ENCODE results near the gene TCP10L.

DNA sequence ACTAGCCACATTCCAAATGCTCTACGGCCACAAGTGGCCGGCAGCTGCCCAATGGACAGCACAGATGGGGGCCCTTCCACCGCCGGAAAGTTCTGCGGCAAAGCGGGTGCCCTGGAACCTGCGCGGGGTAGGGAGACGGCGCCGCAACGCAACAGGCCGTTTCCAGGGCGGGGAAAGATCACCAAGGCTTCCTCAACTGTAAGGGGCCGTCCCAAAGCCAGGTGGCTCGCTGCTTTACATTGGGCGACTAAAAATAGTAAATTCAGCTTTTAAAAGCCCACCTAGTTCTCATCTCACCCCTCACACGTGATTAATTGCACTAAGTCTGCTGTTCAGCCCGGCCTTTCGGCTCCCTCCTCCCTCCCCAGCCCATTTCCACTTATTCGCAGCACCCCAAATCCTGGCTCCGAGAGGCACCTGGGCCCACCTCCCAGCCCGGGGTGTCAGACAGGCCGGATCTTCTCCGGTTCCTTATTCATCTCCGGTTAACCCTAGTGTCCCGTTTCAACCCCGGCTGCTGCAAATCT is 26.2 kb upstream of the TCP10L start:
- TF ChIP-seq CTCF (IDR thresholded peaks at IDR 0.05) = no peak
- TF ChIP-seq POLR2A (IDR thresholded peaks at IDR 0.05) = no peak
